Breast epithelium (tissue), 3 donors: ENCODE measurements around the gene IRF5.

Source experiments
- CTCF ChIP-seq, 3 donors: fragments of 450-650 bp; IDR thresholded peaks; one replicate each; pipeline ENCODE4 v1.5.1; 2016 to 2017; ENCODE audit warnings: antibody characterized with exemption in 3 of 3, mild to moderate bottlenecking in 3 of 3, moderate library complexity in 3 of 3
- POLR2A ChIP-seq: fragments of 450-650 bp; IDR thresholded peaks from one replicate; pipeline ENCODE4 v1.6.1; 2016; ENCODE audit warnings: antibody characterized with exemption, mild to moderate bottlenecking, moderate library complexity
- POLR2AphosphoS5 ChIP-seq, 3 donors: sonication (generic); formaldehyde crosslinking; IDR thresholded peaks; one replicate each; pipeline ENCODE4 v1.6.1; 2017; ENCODE audit warnings: antibody characterized with exemption in 3 of 3

GRCh38 chr7:128919241-128919640, 18.5 kb upstream of the IRF5 start:
- TF ChIP-seq POLR2AphosphoS5 (IDR thresholded peaks at IDR 0.05) (no peak), CTCF (IDR thresholded peaks at IDR 0.05) (no peak), POLR2A (no peak)
